Middle frontal gyrus (tissue), 1 donor: ENCODE measurements around the gene CTPS2.
"Not testable (repeated sequence)": the region's sequence is repeated elsewhere in the genome, so short reads cannot be mapped to it uniquely, and the experiment has no call there.

Experiments
- DNase-seq: peaks from one replicate; pipeline ENCODE4 v3.0.0-alpha.2; 2015; ENCODE audit warnings: low spot score; ENCODE audit errors: extremely low spot score

CTPS2 gene

GRCh38 chrX:16712548-16713155 is at the start of gene CTPS2:
CTPS2 (minus strand) TSS chrX:16712669; CDS start chrX:16702902, 9,767 bp downstream.
- peak; percentile 3 for DNase-seq

- DNase-seq = not testable (repeated sequence)
These were observed 49.0 kb upstream of the CTPS2 start for GRCh38 chrX:16761500-16761899.

GRCh38 chrX:16756724-16757123 is 44.3 kb upstream of the CTPS2 start:
- no peak for DNase-seq

GRCh38 chrX:16754019-16754418 is 41.5 kb upstream of the CTPS2 start:
- DNase-seq = no peak

GRCh38 chrX:16750136-16750535 is 37.7 kb upstream of the CTPS2 start:
- DNase-seq = no peak

- no peak for DNase-seq
These were observed 36.0 kb upstream of the CTPS2 start for GRCh38 chrX:16748425-16748824.

GRCh38 chrX:16745659-16746058 is 33.2 kb upstream of the CTPS2 start:
- no peak for DNase-seq

GRCh38 chrX:16745102-16745501 is 32.6 kb upstream of the CTPS2 start:
- no peak for DNase-seq

- no peak for DNase-seq
These were observed 31.3 kb upstream of the CTPS2 start for GRCh38 chrX:16743604-16744325.

- DNase-seq = no peak
These were observed 27.1 kb upstream of the CTPS2 start for GRCh38 chrX:16739574-16739973.

GRCh38 chrX:16737024-16737423 is 24.6 kb upstream of the CTPS2 start:
- DNase-seq = no peak

- DNase-seq = no peak
These were observed 20.5 kb upstream of the CTPS2 start for GRCh38 chrX:16733013-16733412.

GRCh38 chrX:16730450-16730849 is 18.0 kb upstream of the CTPS2 start:
- no peak for DNase-seq

- no peak for DNase-seq
These were observed 15.2 kb upstream of the CTPS2 start for GRCh38 chrX:16727637-16728036.

GRCh38 chrX:16726347-16726988 is 14.0 kb upstream of the CTPS2 start:
- not testable (repeated sequence) for DNase-seq

GRCh38 chrX:16725072-16725471 is 12.6 kb upstream of the CTPS2 start:
- no peak for DNase-seq

GRCh38 chrX:16722481-16722880 is 10.0 kb upstream of the CTPS2 start:
- no peak for DNase-seq

- peak; percentile 87 for DNase-seq
These were observed 7.0 kb upstream of the CTPS2 start, which contains the start of gene SYAP1 for GRCh38 chrX:16719334-16720084. SYAP1 (plus strand) TSS chrX:16719612; CDS start chrX:16719725, 113 bp downstream.

GRCh38 chrX:16718824-16719333 is 6.4 kb upstream of the CTPS2 start:
- no peak for DNase-seq

GRCh38 chrX:16716451-16716850 is 4.0 kb upstream of the CTPS2 start:
- DNase-seq = not testable (repeated sequence)

- not testable (repeated sequence) for DNase-seq
These were observed 3.2 kb upstream of the CTPS2 start for GRCh38 chrX:16715638-16716037.
